MM.1S (cell line): ENCODE data around the gene GABARAPL2.

ENCODE experiments used
- DNase-seq: peaks from one replicate; pipeline ENCODE4 v3.0.0-alpha.2; 2015
- H2AFZ ChIP-seq: fragments of 300-600 bp; sonication (generic); 2 replicates; pipeline ENCODE4 v1.6.0; 2016; ENCODE audit warnings: antibody characterized with exemption, low read length
- H3F3A ChIP-seq: fragments of 300-600 bp; sonication (generic); 2 replicates; pipeline ENCODE4 v1.6.1; 2016; ENCODE audit warnings: mild to moderate bottlenecking, antibody characterized with exemption, low read length, moderate library complexity, mixed read lengths; ENCODE audit not compliant: insufficient read depth
- H3K27ac ChIP-seq: fragments of 300-600 bp; sonication (generic); 2 replicates; pipeline ENCODE4 v1.5.1; 2016; ENCODE audit warnings: mild to moderate bottlenecking, low read length
- H3K27me3 ChIP-seq: fragments of 300-600 bp; sonication (generic); replicated peaks from 2 replicates; pipeline ENCODE4 v1.6.0; 2016; ENCODE audit warnings: low read length; ENCODE audit not compliant: insufficient read depth
- H3K36me3 ChIP-seq: fragments of 300-600 bp; sonication (generic); replicated peaks from 2 replicates; pipeline ENCODE4 v1.6.1; 2016; ENCODE audit warnings: mild to moderate bottlenecking, low read length, mixed read lengths; ENCODE audit not compliant: insufficient read depth
- H3K4me1 ChIP-seq: fragments of 300-600 bp; sonication (generic); 2 replicates; pipeline ENCODE4 v1.6.1; 2016; ENCODE audit warnings: low read length, mixed read lengths
- H3K4me2 ChIP-seq: fragments of 300-600 bp; sonication (generic); 2 replicates; pipeline ENCODE4 v1.6.0; 2016; ENCODE audit warnings: low read depth, low read length
- H3K4me3 ChIP-seq: fragments of 300-600 bp; sonication (generic); 2 replicates; pipeline ENCODE4 v1.5.1; 2016; ENCODE audit warnings: low read length, mixed read lengths
- H3K79me2 ChIP-seq: fragments of 300-600 bp; sonication (generic); 2 replicates; pipeline ENCODE4 v1.6.1; 2016; ENCODE audit warnings: mixed run types, low read length, mixed read lengths
- H3K9ac ChIP-seq: fragments of 300-600 bp; sonication (generic); 2 replicates; pipeline ENCODE4 v1.6.1; 2016; ENCODE audit warnings: low read length, mixed read lengths
- H3K9me2 ChIP-seq: fragments of 300-600 bp; sonication (generic); replicated peaks from 2 replicates; pipeline ENCODE4 v1.6.1; 2016; ENCODE audit warnings: mild to moderate bottlenecking, low read length, mixed read lengths; ENCODE audit not compliant: insufficient read depth
- H3K9me3 ChIP-seq: fragments of 300-600 bp; sonication (generic); replicated peaks from 2 replicates; pipeline ENCODE4 v1.6.1; 2016; ENCODE audit warnings: mild to moderate bottlenecking, low read length, mixed read lengths; ENCODE audit not compliant: insufficient read depth
- H4K20me1 ChIP-seq: fragments of 300-600 bp; sonication (generic); 2 replicates; pipeline ENCODE4 v1.6.1; 2016; ENCODE audit warnings: mild to moderate bottlenecking, low read length, moderate library complexity, mixed read lengths; ENCODE audit not compliant: insufficient read depth
- CTCF ChIP-seq: fragments of 300-600 bp; sonication (generic); IDR thresholded peaks from 2 replicates; pipeline ENCODE4 v1.5.1; 2016; ENCODE audit warnings: antibody characterized with exemption, low read length, mixed read lengths
- EZH2 ChIP-seq: fragments of 300-600 bp; sonication (generic); optimal IDR thresholded peaks from 2 replicates; pipeline ENCODE3; 2017; ENCODE audit warnings: low read depth, mild to moderate bottlenecking, antibody characterized with exemption, low read length, mixed read lengths
- EZH2phosphoT487 ChIP-seq: fragments of 300-600 bp; sonication (generic); IDR thresholded peaks from 2 replicates; pipeline ENCODE4 v1.6.1; 2018; ENCODE audit warnings: antibody characterized with exemption, low read length

Gene GABARAPL2

DNA sequence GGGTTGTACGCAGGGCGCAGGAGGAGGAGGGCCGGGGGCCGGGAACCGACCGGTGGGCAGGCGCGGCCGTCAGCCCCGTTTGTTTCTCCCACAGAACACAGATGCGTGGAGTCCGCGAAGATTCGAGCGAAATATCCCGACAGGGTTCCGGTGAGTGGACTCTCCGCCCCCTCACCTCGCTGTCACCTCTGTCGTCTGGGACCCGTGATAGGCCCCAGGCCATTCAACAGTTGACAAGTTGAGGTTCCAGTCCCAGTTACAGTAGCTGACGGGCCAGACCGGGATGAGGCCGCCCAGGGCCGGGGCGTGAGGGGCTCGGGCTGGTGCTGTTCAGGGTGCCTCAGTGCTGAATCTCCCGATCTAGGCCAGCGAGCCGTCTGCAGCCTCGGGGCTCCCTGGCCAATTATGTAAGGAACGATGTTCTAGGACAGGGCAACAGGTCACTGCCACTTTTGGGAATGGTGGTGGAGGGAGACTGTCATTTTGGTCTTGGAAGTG, 628 bp downstream of the GABARAPL2 start:
- Histone ChIP-seq H3K9ac (peak overlapping the region; percentile 64; the same call in 1 of the 2 replicates), H3K4me2 (peak overlapping the region; percentile 72), H3K9me3 (no peaks in the 10 kb centered on the region), H3K27ac (no peak overlapping the region), H3K4me3 (peak overlapping the region; percentile 83), H3K9me2 (no peaks in the 10 kb centered on the region), H3K27me3 (no peaks in the 10 kb centered on the region), H3K36me3 (no peaks in the 10 kb centered on the region; the same call in 1 of the 2 replicates), H3K79me2 (peaks cover 18% of the 10 kb centered on the region), H4K20me1 (no peaks in the 10 kb centered on the region), H3F3A (no peaks in the 10 kb centered on the region), H3K4me1 (no peaks in the 10 kb centered on the region), H2AFZ (peak overlapping the region; percentile 87)
- DNase-seq: peak; percentile 14
- TF ChIP-seq CTCF (no peak), EZH2phosphoT487 (no peak), EZH2 (no peak)

GRCh38 chr16:75567911-75568310, 1.7 kb downstream of the GABARAPL2 start:
- H3F3A ChIP-seq: no peaks in the 10 kb centered on the region
- H3K9ac ChIP-seq: no peak overlapping the region
- H3K4me1 ChIP-seq: no peaks in the 10 kb centered on the region
- H3K4me3 ChIP-seq: no peak overlapping the region
- H3K27me3 ChIP-seq: no peaks in the 10 kb centered on the region
- no peaks in the 10 kb centered on the region; the same call in 1 of the 2 replicates for H3K36me3 ChIP-seq
- TF ChIP-seq EZH2 (no peak), EZH2phosphoT487 (no peak), CTCF (no peak)
- no peaks in the 10 kb centered on the region for H3K9me2 ChIP-seq
- no peak overlapping the region for H2AFZ ChIP-seq
- H3K27ac ChIP-seq: no peak overlapping the region
- DNase-seq: no peak
- no peaks in the 10 kb centered on the region for H3K9me3 ChIP-seq
- H4K20me1 ChIP-seq: no peaks in the 10 kb centered on the region
- peaks cover 18% of the 10 kb centered on the region for H3K79me2 ChIP-seq
- no peak overlapping the region for H3K4me2 ChIP-seq

GRCh38 chr16:75570396-75571065, 4.4 kb downstream of the GABARAPL2 start:
- H4K20me1 ChIP-seq: no peaks in the 10 kb centered on the region
- no peak overlapping the region for H3K4me3 ChIP-seq
- no peak overlapping the region for H3K4me2 ChIP-seq
- DNase-seq: no peak
- no peaks in the 10 kb centered on the region for H3K4me1 ChIP-seq
- no peaks in the 10 kb centered on the region for H3K9me3 ChIP-seq
- no peaks in the 10 kb centered on the region for H3K9me2 ChIP-seq
- H3K27me3 ChIP-seq: no peaks in the 10 kb centered on the region
- no peak overlapping the region for H3K27ac ChIP-seq
- no peak overlapping the region for H3K9ac ChIP-seq
- TF ChIP-seq CTCF (no peak), EZH2 (no peak), EZH2phosphoT487 (no peak)
- no peak overlapping the region for H2AFZ ChIP-seq
- H3F3A ChIP-seq: no peaks in the 10 kb centered on the region
- H3K79me2 ChIP-seq: peaks cover 18% of the 10 kb centered on the region
- no peaks in the 10 kb centered on the region; the same call in 1 of the 2 replicates for H3K36me3 ChIP-seq
